Measurements from ENCODE around the gene SLC47A2. TPM values are rescaled to one million over a fixed set of nuclear protein-coding genes. Genes with fewer than 3 reads are reported as not detected.

SLC47A2 gene
- total and polyA plus RNA-seq, 2 of the 13 experiments (the other 11 are each of a cell fraction or from before 2014, with no cell fraction given): 0.04 TPM; not detected in 1

GRCh38 chr17:19647697-19648474 is 68.5 kb downstream of the SLC47A2 start (continued):
- TF ChIP-seq ZHX2 (IDR thresholded peaks at IDR 0.05; ENCODE audit: low read depth) (peak; percentile 37), ZHX2 (CRISPR knock-in tag; IDR thresholded peaks at IDR 0.05; ENCODE audit: borderline replicate concordance) (no peak; the same call in 1 of the 2 replicates), ZC3H4 (CRISPR knock-in tag; IDR thresholded peaks at IDR 0.05; ENCODE audit: borderline replicate concordance) (peak; percentile 67; the same call in 1 of the 2 replicates), ZNF318 (CRISPR knock-in tag; IDR thresholded peaks at IDR 0.05) (0 out of 2 replicates have a peak, but pooled peaks have one; percentile 8), ZNF256 (CRISPR knock-in tag; conservative IDR thresholded peaks at IDR 0.05) (0 out of 2 replicates have a peak, but pooled peaks have one; percentile 10), ZNF383 (CRISPR knock-in tag; IDR thresholded peaks at IDR 0.05; ENCODE audit: borderline replicate concordance) (no peak), ZNF678 (CRISPR knock-in tag; IDR thresholded peaks at IDR 0.05) (peak; percentile 62), ZBTB14 (CRISPR knock-in tag; IDR thresholded peaks at IDR 0.05) (peak; percentile 3; the same call in 1 of the 2 replicates)
